K562 (cell line): ENCODE data around the gene DRD1. TPM values are rescaled to one million over a fixed set of nuclear protein-coding genes. Genes with fewer than 3 reads are reported as not detected.

Source experiments
- ARNT ChIP-seq, 2 experiments: fragments of 450-650 bp; IDR thresholded peaks; 2 replicates each; pipeline ENCODE4 v1.6.1; 2016; ENCODE audit warnings: mild to moderate bottlenecking in 1 of 2
- BHLHE40 ChIP-seq: IDR thresholded peaks from 2 replicates; pipeline ENCODE4 v1.6.1; 2011; ENCODE audit warnings: low read length, improper control_type of control experiment
- BRD4 ChIP-seq: fragments of 200-600 bp; sonication (generic); IDR thresholded peaks from 2 replicates; pipeline ENCODE4 v1.6.1; 2017; ENCODE audit warnings: inconsistent platforms
- CREM ChIP-seq: IDR thresholded peaks from 2 replicates; pipeline ENCODE4 v1.6.1; 2014; ENCODE audit warnings: antibody characterized with exemption, low read depth
- ELF1 ChIP-seq: fragments of 200-800 bp; sonication (Bioruptor generic); IDR thresholded peaks from 2 replicates; pipeline ENCODE4 v1.6.1; 2016; ENCODE audit warnings: missing genetic modification characterization, missing compliant biosample characterization
- ETV5 ChIP-seq: sonication (generic); formaldehyde crosslinking; IDR thresholded peaks from 2 replicates; pipeline ENCODE4 v1.4.0; 2020; ENCODE audit warnings: low read depth, mild to moderate bottlenecking, missing genetic modification reagents
- FOXJ2 ChIP-seq: fragments of 200-800 bp; sonication (Bioruptor generic); IDR thresholded peaks from 2 replicates; pipeline ENCODE4 v1.6.1; 2016; ENCODE audit warnings: missing genetic modification characterization, missing compliant biosample characterization
- GATA2 ChIP-seq: sonication (generic); formaldehyde crosslinking; IDR thresholded peaks from 2 replicates; pipeline ENCODE4 v1.4.0; 2020; ENCODE audit warnings: mild to moderate bottlenecking, missing genetic modification reagents
- HNRNPLL ChIP-seq: fragments of 200-400 bp; formaldehyde crosslinking; IDR thresholded peaks from 2 replicates; pipeline ENCODE4 v1.6.1; 2017; ENCODE audit warnings: low read length, low read depth, mild to moderate bottlenecking; ENCODE audit not compliant: poor library complexity, severe bottlenecking
- KAT2B ChIP-seq: IDR thresholded peaks from one replicate; pipeline ENCODE4 v1.6.1; 2012; ENCODE audit warnings: low read depth, mild to moderate bottlenecking, control low read depth, inconsistent platforms, low read length, moderate library complexity
- MBD1 ChIP-seq: fragments of 250-450 bp; sonication (Bioruptor Pico); IDR thresholded peaks from 2 replicates; pipeline ENCODE4 v1.8.0; 2022; ENCODE audit warnings: inconsistent platforms
- MYC ChIP-seq, 2 experiments: fragments of 250-450 bp in 1 of 2; sonication (Bioruptor Pico) in 1 of 2; IDR thresholded peaks; 2 replicates each; pipeline versions ENCODE4 v1.5.1 to v1.6.1; 2012 to 2021; ENCODE audit warnings: low read depth in 2 of 2, borderline replicate concordance in 1 of 2, improper control_type of control experiment in 1 of 2, low read length in 1 of 2, mild to moderate bottlenecking in 1 of 2, moderate library complexity in 1 of 2
- NKRF ChIP-seq: fragments of 450-650 bp; IDR thresholded peaks from 2 replicates; pipeline ENCODE4 v1.6.1; 2016; ENCODE audit warnings: borderline replicate concordance
- NR3C1 ChIP-seq: sonication (generic); formaldehyde crosslinking; IDR thresholded peaks from 2 replicates; pipeline ENCODE4 v1.8.1; 2022; ENCODE audit warnings: missing genetic modification reagents
- SIN3A ChIP-seq, 2 experiments: fragments of 150-350 bp in 1 of 2; IDR thresholded peaks; 2 replicates each; pipeline ENCODE4 v1.6.1; 2011 to 2016; ENCODE audit warnings: borderline replicate concordance in 2 of 2, low read depth in 2 of 2, low read length in 2 of 2, mild to moderate bottlenecking in 2 of 2, moderate library complexity in 2 of 2; ENCODE audit not compliant: control insufficient read depth in 1 of 2
- polyA plus RNA-seq, 8 experiments: library from polyadenylated mRNA; depleted of rRNA in 4 of 8; stranded (reverse) in 5 of 8; unstranded in 3 of 8; fragments of >200 nt; fragmentation: Nextera tagmentation in 2 of 8; fragmentation: Illumina TruSeq in 1 of 8; extraction: Ambion mirVana in 2 of 8; extraction: Trizol in 1 of 8; gene quantifications; 2 replicates each; pipeline versions ENCODE4 v1.2.1 to v1.2.3, GENCODE V29; 2011 to 2014; ENCODE audit warnings: inconsistent platforms in 1 of 8, missing spikeins in 1 of 8
- total RNA-seq, 7 experiments: library from RNA; depleted of rRNA in 6 of 7; stranded (reverse); fragments of >200 nt in 6 of 7; fragmentation: Illumina TruSeq in 2 of 7; extraction: Trizol in 2 of 7; gene quantifications; 2 replicates each; pipeline versions ENCODE4 v1.2.1 to v1.2.3, GENCODE V29; 2011 to 2021; ENCODE audit warnings: low replicate concordance in 1 of 7
- TF ChIP-seq, protein P1 (sequence below), 2 experiments: fragments of 450-650 bp in 1 of 2; sonication (generic) in 1 of 2; formaldehyde crosslinking in 1 of 2; IDR thresholded peaks in 1 of 2; conservative IDR thresholded peaks in 1 of 2; 2 replicates each; pipeline versions ENCODE4 v1.6.1 to v1.8.1; 2016 to 2023; ENCODE audit warnings: mild to moderate bottlenecking in 2 of 2, moderate library complexity in 2 of 2, inconsistent platforms in 1 of 2, missing genetic modification reagents in 1 of 2
- TF ChIP-seq, protein P2 (sequence below), 2 experiments: fragments of 450-650 bp; IDR thresholded peaks; 2 replicates each; pipeline ENCODE4 v1.6.1; 2018; ENCODE audit warnings: mild to moderate bottlenecking in 2 of 2, low read depth in 1 of 2; ENCODE audit not compliant: partially characterized antibody in 2 of 2

Gene DRD1
- total and polyA plus RNA-seq, 9 of the 15 experiments (the other 6 are each of a cell fraction or from before 2014, with no cell fraction given) = not detected

DNA sequence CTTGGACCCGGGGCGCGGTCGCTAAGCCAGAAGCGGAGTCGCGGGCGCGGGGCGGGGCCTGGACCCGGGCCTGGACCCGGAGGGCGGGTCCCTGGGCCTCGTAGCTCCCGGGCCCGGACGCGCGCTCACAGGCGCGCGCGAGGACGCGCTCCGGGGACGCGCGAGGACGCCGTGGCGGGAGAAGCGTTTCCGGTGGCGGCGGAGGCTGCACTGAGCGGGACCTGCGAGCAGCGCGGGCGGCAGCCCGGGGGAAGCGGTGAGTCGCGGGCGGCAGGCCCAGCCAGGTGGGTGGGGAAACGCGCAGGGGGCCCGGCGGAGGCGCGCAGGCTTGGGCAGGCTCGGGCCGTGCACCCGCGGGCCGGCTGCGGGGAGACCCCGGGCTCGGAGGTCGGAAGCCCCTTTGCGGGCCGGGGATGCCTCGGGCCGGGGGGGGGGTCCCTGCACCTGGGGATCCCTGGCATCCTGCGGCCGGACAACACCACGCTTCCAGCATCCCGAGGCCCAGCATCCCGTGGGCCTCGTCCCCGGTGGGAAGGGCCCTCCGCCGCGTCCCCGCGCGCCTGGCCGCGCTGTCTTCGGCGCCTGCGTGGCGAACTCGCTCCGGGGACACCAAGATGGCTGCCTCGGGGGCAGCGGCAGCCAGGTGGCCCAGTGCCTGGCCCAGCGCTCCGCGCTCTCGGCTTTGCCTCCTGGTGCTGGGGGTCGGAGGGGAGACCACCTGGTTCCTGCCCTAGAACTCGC, 34.6 kb upstream of the DRD1 start, which contains the start of gene SFXN1 (continued):
- TF ChIP-seq MBD1 (no peak), NR3C1 (CRISPR knock-in tag) (0 out of 2 replicates have a peak, but pooled peaks have one; percentile 39), FOXJ2 (tag) (0 out of 2 replicates have a peak, but pooled peaks have one; percentile 52), KAT2B (no peak), NKRF (no peak), BRD4 (no peak), ETV5 (CRISPR knock-in tag) (0 out of 2 replicates have a peak, but pooled peaks have one; percentile 32), ELF1 (tag) (0 out of 2 replicates have a peak, but pooled peaks have one; percentile 23), ARNT (IDR thresholded peaks at IDR 0.05) (no peak), HNRNPLL (no peak), GATA2 (CRISPR knock-in tag) (no peak), CREM (peak; percentile 24; the same call in 1 of the 2 replicates), MYC (IDR thresholded peaks at IDR 0.05; ENCODE audit: low read depth, low read length) (peak; percentile 71), MYC (CRISPR knock-in tag; IDR thresholded peaks at IDR 0.05; ENCODE audit: borderline replicate concordance, low read depth) (no peak), SIN3A (IDR thresholded peaks at IDR 0.05; ENCODE audit: borderline replicate concordance in 2 of 2, control insufficient read depth in 1 of 2, low read depth in 2 of 2, low read length in 2 of 2) (peak in 1 of 2 experiments; percentile 28; a peak in 1 of 4 replicates), BHLHE40 (no peak)
- TF ChIP-seq, protein P1, sequence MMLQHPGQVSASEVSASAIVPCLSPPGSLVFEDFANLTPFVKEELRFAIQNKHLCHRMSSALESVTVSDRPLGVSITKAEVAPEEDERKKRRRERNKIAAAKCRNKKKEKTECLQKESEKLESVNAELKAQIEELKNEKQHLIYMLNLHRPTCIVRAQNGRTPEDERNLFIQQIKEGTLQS (IDR thresholded peaks at IDR 0.05) = no peak
- TF ChIP-seq, protein P1 (CRISPR knock-in tag; conservative IDR thresholded peaks at IDR 0.05) = no peak
- TF ChIP-seq, protein P2, sequence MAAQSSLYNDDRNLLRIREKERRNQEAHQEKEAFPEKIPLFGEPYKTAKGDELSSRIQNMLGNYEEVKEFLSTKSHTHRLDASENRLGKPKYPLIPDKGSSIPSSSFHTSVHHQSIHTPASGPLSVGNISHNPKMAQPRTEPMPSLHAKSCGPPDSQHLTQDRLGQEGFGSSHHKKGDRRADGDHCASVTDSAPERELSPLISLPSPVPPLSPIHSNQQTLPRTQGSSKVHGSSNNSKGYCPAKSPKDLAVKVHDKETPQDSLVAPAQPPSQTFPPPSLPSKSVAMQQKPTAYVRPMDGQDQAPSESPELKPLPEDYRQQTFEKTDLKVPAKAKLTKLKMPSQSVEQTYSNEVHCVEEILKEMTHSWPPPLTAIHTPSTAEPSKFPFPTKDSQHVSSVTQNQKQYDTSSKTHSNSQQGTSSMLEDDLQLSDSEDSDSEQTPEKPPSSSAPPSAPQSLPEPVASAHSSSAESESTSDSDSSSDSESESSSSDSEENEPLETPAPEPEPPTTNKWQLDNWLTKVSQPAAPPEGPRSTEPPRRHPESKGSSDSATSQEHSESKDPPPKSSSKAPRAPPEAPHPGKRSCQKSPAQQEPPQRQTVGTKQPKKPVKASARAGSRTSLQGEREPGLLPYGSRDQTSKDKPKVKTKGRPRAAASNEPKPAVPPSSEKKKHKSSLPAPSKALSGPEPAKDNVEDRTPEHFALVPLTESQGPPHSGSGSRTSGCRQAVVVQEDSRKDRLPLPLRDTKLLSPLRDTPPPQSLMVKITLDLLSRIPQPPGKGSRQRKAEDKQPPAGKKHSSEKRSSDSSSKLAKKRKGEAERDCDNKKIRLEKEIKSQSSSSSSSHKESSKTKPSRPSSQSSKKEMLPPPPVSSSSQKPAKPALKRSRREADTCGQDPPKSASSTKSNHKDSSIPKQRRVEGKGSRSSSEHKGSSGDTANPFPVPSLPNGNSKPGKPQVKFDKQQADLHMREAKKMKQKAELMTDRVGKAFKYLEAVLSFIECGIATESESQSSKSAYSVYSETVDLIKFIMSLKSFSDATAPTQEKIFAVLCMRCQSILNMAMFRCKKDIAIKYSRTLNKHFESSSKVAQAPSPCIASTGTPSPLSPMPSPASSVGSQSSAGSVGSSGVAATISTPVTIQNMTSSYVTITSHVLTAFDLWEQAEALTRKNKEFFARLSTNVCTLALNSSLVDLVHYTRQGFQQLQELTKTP (IDR thresholded peaks at IDR 0.05; ENCODE audit: low read depth in 1 of 2, partially characterized antibody in 2 of 2) = no peak
